GM12892 (cell line): ENCODE measurements around the gene MAP4.

Source experiments
- POLR2A ChIP-seq: IDR thresholded peaks from 2 replicates; pipeline ENCODE4 v1.6.1; 2011; ENCODE audit warnings: low read depth, low read length, control low read depth
- POLR2AphosphoS5 ChIP-seq: IDR thresholded peaks from 2 replicates; pipeline ENCODE4 v1.6.1; 2011; ENCODE audit warnings: low read depth, low read length, control low read depth
- TAF1 ChIP-seq: IDR thresholded peaks from 2 replicates; pipeline ENCODE4 v1.6.1; 2011; ENCODE audit warnings: low read depth, mild to moderate bottlenecking, control low read depth, low read length, borderline replicate concordance

GRCh38 chr3:47916696-47917095 is 99.5 kb downstream of the MAP4 start:
- TF ChIP-seq POLR2A (no peak), TAF1 (no peak), POLR2AphosphoS5 (no peak)
